Right forelimb (tissue), 1 donor: ENCODE results near the gene ABLIM3.
"Not testable (repeated sequence)": the region's sequence is repeated elsewhere in the genome, so short reads cannot be mapped to it uniquely, and the experiment has no call there.

ENCODE experiments used
- DNase-seq: peaks from one replicate; pipeline ENCODE4 v3.0.0-alpha.2; 2018

ABLIM3 gene

DNA sequence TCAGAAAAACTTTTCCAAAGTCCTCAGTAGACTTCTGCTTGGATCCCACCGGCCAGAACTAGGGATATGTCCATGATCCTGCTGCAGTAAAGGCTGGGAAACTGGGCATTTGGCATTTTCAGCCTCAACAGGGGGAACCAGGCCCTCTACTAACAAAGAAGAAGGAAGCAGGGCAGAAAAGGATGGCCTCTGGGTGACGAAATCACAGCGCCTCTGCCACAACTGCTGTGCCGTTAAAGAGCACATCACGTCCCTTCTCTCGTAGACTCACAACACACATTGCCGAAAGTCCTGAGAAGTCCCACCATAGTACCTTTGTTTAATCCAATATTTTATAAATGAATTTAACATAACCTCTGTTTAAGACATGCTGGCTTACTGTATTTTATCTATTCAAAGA, 120.0 kb downstream of the ABLIM3 start:
- DNase-seq = no peak

DNA sequence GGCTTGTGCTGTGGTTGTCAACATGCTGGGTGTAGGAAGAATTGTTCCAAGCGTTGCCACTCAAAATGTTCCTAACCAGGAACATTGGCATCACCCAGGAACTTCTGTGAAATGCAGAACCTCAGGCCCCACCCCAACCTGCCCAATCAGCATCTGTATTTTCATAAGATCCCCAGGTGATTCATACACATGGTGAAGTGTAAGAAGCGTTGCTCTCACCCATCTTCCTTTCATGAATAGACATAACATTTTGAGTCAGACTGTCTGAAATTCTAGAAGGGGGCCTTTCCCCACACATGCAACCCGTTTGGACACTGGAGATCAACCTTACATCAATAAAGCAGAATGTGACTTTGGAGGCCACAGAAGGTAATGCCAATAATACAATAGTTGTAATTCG, 121.0 kb downstream of the ABLIM3 start:
- no peak for DNase-seq

DNA sequence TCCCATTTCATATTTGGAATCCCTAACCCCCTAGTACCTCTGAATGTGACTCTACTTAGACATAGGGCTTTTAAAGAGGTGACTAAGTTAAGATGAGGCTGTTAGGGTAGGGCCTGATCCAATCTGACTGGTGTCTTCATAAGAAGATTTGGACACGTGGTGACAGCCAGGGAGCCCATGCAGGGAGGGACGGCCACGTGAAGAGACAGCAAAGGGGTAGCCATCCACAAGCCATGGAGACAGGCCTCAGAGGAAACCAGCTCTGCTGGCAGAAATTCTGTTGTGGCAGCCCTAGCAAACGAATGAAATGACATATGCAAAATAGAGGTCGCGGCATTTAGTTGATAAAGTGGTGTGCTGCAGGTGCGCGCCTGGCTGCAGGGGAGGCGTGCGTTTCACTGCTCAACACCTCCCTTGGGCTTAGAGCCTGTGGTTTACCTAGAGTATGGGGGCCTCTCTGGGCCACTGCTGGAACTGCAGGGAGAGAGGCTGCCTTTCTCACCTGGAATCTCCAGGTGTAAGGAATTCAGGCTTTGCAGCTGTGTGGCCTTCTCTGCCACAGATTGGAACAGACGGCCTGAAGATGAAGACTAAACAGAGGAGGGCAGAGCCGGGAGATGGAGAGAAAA, 123.3 kb downstream of the ABLIM3 start:
- no peak for DNase-seq

DNA sequence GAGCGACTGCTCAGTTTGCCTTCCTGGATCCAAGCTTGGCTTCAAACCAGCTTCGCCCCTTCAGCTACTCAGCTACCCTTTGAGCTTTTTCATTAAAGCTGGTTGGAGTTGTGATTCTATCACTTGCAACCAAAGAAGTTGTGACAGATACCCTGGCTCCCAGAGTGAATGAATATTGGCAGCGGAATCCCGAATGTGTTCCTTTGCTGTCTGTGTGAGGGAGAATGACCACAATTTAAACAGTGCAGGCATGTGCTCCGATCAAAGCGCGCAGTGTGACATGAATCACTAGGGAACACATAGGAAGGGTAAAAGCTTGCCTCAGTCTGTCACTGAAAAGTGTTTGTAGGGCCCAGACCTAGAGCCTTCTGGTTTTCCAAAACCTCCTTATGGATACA, 123.8 kb downstream of the ABLIM3 start:
- no peak for DNase-seq

DNA sequence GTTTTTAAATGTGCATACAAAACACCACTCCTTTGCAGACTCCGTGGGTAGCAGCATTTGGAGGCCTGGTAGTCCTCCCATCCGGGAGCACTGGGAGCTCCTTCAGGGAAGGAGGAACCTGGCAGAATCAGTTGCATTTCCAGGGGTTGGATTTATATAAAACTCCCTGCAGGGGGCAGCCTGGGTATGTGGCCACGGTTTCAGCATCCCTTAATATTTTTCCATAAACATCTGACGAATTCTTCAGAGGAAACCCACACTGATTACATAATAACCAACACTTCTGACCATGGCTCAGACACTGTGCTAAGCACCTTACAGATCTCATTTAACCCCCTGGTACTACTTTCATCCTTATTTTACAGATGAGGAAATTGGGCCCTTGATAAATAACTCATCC, 124.3 kb downstream of the ABLIM3 start:
- no peak for DNase-seq

DNA sequence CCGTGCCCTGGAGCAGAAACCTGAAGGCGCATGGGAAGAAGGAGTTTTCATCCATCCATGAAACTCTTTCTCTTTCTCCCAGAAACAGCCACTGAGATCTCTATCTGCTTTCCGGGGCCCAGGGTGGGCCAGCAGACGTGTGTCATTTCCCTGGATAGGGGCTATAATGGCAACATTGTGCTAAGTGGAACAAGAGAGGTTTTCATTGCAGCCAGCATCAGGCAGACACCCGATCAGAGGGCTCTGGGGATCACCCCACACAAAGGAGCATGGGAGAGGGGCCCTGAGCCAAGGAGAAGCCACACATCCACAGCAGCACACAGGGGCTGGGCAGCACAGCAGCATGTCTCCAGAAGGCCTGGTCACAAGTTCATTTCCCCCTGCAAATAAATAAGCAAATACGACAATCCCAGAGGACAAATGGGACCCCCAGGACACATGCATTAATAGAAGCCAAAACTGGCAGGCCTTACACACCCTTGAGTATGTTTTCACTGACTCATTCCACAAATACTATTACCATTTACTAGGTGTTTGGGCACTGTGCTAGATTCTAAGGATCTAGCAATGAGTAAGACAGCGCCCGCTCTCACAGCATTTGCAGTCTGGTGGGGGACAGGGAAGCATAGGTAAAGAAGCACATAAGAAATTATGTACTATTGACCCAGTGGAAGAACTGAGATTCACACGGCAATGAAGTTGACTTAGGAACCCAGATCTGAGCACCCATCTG, 126.1 kb downstream of the ABLIM3 start:
- DNase-seq = no peak

DNA sequence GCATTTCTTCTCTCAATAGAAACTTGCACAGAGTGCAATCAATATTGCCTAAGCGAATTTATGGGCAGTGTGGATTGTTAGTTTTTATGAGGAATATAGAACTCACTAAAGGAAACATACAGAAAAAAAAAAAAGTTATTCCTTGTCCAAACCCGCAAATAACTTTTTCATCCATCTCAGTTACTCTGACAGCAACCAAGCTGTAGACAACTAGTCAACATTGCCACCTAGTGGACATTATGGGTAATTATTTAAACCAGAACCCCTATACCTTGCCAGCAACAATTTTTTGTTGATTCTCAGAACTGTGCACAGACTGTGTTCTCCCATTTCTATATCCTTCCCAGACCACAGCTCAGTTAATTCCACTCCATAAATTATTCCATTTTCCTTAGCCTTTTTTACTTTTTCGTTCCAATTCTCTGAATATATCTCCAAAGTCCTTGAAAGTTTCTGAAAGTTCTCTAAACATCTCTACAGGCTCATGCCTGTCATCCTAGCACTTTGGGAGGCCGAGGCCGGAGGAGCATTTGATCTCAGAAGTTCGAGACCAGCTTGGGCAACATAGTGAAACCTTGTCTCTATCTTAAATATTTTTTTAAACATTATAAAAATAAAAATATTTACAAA, 127.8 kb downstream of the ABLIM3 start:
- DNase-seq = no peak

DNA sequence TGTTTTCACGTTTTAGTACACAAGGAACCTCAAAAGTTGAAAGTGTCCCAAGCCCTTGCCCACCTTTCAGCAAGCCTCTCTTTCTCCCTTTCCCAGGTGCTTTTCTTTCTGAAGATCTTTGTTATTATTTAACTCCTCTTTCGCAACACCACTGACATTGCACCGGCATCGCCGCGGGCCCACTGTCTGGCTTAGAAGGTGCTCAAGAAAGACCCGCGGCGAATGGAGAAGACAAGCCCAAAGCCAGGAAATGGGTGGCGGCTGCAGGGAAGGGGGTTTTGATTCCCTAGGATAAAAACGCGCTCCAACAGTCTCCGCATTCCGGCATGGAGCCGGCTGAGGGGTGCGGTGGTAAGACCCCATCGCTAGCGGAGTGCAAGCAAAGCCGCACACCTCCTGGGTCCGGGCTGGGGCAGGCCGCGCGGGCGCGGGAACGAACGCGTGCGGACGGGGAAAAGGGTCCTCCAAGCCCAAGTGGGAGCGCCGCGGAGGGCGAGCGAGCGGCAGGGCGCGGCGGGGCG, 130.0 kb downstream of the ABLIM3 start:
- DNase-seq = peak; percentile 68

DNA sequence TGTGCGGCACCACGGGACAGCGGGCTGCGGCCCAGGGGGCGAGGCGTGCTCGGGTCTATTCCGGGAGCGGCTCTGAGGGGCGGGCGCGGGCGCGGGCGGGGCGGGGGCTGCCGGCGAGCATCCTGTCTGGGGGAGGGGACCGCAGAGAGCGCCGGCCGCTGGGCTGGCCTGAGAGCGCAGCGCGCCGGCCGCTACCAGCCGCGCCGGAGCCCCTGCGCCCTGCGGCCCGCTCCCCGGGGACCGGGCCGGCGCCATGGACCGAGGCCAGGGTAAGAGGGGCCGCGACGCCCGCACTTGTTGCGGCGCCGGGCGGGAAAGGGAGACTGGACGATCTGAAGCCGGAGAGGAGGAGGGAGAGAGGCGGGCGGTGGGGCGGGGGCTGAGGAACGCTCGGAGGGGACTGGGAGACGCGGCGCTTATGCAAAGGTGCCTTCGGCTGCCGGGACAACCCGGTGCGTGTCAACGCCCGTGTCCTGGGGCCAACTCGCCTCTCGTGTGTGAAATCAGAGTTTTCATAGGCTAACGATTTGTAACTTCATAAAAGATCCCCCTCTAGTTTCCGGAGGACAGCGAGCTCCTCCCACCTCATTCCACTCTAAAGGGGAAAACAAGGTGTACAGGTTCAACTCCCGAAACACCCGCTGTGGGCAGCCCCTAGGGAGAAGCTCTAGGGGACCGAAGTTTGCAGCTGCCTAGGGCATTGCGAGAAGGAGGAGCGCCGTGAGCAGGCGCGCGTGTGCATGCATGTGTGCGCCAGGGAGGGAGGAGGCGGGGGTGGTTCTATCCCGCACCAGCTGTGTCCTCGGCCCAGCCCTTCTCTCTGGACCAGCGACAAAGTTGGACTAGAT, 130.6 kb downstream of the ABLIM3 start, which contains the start of gene AFAP1L1:
Gene AFAP1L1 (plus strand): TSS at position 144 of the 848 bp plus-strand sequence. CDS start 110 bp downstream, at position 254.
- DNase-seq = peak; percentile 76

DNA sequence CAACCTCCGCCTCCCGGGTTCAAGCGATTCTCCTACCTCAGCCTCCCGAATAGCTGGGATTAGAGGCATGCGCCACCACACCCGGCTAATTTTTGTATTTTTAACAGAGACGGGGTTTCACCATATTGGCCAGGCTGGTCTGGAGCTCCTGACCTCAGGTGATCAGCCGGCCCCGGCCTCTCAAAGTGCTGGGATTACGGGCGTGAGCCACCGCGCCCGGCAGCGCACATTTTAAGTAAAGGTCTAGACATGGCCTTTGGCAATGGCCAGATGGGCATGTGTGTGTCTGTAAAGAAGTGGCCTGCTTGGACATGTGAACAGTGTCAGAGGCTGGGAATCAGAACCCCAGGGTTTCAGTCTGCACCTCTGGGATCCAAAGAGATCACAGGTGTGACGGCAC, 131.5 kb downstream of the ABLIM3 start:
- DNase-seq = not testable (repeated sequence)

DNA sequence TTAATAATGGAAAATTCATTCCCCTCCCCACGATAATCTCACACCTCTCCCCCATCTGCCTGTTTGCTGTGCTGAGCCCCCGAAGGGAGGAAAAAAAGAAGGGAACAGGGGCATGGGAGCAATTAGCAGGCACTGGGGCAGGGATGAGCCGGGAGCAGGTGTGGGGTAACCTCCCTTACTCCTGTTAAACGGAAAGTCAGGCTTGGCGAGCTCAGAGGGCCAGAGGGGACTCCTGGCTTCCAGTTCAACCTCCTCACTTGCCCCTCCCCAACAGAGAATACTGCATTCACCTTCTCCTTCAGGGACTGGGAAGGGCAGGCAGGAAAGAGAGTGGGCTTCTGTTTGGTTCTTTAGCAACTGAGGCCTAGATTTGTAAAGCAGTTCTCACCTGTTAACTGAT, 131.9 kb downstream of the ABLIM3 start:
- DNase-seq = no peak

DNA sequence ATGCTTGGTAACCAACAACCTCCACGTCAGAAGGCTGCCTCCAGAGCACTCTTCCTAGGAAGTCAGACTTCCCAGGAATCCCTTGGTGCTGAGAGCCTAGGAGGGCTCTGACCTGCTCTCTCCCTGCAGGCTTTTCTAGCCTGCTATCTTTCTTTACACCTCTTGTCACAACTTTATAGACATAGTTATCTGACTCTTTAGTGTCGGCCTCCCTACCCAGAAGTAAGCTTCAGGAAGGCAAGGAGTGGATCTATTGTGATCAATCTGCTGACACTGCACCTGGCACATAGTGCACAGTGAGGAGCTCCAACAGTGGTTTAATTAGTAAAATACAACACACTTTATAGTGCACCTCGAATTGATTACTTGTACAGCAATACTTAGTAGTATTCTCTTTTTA, 132.7 kb downstream of the ABLIM3 start:
- no peak for DNase-seq

DNA sequence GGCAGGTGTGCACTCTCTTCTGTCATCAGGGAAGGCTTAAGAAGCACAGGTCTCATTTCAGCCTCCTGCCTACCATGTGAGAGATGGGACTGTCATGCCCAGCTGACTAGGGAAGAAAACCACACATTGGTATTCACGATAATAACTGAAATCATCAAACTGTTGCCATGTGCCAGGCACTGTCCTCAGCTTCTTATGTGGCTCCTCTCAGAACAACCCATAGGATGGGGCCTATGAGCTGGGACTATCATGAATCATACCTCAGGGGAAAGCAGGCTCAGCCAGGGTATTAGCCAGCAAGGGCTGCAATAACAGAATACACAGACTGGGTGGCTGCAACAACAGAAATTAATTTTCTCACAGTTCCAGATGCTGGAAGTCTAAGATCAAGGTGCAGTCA, 133.6 kb downstream of the ABLIM3 start:
- DNase-seq = no peak

DNA sequence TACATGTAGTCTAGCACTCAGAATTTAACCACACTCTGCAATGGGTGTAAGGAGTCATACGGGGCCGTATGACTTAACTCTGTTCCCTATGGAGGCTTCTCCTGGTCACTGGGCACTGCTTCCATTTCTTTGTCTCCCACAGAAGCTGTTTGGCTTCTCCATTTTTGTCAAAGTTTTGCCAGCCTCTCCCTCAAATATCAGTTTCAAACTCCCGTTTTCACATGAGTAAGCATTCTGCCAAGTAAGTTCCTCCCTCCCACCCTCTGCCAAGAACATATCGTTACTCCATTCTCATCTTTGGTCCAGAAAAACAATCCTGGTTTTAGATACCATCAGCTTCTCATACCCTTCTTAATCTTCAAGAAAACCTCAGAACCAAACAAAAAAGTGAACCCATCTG, 136.5 kb downstream of the ABLIM3 start:
- no peak for DNase-seq

DNA sequence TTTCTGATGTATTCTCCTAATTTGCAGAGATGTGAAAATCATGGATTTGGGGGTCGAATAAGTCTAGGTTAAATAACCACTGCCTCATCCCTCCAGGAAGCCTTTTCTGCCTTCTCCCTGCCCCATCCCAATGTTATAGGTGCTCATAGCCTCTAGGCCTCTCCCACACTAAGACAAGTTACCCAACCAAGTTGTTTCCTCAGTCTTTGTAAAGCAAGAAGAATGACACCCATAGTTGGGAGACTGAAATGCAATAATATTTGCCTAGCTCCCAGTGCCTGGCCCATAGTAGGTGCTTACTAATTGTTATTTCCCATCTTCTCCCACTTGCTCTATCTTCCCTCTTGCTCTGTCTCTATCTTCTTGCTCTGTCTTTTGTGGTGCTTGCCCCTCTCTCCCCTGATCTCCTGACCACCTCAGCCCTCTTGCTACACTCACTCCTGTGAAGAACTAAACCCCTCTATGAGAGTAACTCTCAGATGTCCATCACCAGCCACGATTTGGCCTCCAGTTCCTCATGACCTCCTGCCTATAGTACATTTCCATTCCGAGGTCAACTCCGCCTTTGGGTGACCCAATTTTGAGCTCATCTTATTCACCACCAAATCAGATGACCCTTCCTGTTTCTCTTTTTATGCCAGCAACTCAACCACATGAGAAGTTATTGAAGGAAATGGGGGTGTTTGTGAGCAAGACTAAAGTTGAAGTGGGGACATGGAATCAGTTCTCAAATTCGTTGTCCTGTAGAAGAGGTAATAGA, 137.3 kb downstream of the ABLIM3 start:
- no peak for DNase-seq

DNA sequence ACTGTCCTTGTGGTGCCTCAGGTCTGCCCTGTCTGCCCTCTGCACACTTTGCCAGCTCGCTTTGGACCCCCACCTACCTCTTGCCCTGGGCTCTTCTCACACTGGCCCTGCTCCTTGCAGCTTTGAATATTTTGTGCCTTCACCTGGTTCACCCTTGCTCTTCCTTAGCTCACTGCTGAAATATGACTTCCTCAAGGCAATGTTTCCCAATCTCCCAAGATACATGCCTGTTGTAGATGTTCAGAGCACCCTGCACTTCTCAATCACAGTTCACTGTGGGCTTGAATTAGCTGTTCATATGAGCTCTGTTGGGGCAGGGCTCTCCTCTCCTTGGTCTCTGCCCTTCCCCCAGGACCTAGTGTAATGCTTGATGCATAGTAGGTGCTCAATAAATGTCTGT, 138.4 kb downstream of the ABLIM3 start:
- no peak for DNase-seq

DNA sequence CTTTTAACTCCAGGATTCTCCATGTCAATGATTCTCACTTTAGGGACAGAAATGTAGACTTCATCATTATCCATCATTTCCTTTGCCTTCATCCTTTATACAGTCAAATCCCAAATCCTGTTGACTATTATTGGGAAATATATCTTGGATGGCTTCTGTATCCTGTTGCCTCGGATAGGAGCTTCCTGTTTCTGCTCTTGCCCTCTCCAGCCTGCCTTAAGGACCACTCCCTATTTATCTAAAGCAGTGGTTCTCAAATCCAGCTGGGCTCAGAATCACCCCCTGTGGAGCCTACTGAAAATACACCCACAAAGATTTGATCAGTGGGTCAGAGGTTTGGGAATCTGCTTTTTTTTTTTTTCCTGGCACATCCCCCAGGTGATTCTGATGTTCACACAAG, 138.8 kb downstream of the ABLIM3 start:
- DNase-seq = no peak

DNA sequence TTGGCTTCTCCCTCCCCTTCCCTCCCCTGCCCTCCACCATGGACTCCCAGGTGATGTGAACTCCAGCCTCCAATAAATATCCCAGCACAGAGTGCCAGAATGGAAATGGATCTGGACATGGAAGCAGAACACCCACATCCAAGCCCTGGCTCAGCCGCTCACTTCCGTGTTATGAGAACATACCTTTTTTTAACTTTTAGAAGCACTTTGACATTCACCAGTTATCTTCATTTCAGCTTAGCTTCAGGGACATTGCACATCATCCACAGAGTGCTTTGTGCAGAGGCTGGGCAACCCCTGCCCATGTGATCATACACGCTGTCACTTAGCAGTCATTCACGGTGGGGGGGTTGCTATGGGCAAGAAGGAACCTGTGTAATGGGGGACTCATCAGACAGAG, 139.5 kb downstream of the ABLIM3 start:
- DNase-seq = no peak

DNA sequence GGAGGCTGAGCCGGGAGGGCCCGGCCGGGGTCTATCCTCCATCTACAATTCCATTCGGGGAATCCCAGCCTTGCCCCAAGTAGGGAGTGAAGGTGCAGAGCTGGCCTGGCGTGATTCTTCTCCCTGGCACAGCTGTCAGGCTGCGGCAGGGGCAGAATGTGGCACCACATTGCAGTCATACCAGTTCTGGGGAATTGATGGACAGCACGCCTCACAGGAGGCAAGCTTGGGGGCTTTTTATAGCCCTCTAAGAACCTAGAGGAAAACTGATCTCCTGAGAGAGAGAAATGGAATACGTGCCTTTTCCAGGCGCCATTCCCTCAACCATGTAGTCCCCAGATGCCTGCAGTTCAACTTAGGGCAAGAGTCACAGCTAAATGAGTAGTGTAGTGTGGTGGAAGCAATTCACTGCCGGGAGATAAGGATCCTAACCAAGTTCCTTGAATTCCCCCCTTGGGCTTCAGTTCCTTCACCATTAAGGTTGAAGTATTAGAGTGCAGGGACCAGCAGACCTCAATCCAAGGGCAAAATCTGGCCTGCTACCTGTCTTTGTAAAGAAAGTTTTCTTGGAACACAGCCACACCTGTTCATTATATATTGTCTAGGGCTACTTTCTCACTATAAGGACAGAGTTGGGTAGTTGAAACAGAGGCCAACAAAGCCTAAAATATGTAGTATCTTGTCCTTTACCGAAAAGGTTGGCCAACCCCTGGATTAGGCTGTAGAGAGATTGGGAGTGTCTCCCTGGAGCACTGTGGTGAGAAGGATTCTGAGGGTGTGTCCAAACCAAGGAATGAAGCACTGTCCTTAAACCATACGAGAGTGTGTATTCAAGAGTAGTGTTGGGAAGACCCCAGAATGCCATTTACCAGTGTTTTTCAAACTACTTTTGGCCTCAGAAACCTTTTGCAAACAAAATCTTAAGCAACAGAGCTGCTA, 141.0 kb downstream of the ABLIM3 start:
- DNase-seq = no peak

DNA sequence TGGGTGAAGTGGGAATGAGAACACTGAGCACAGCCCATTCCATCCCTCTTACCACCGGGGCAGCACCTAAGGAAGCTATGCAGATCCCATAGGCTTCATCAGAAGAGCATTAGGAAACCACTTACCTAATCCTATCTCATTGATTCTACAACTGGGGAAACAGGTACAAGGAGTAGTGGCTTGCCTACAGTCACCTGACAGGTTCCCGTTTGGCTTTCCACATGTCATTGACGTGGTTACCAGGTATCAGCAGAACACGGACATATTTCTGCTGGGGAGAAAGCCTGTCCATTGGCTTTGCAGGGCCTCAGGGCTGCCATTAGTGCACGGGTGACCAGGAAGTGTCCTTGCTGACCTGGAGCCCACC, 141.7 kb downstream of the ABLIM3 start:
- DNase-seq = no peak
